Activated naive CD4-positive, alpha-beta T cell treated with anti-CD3 and anti-CD28 coated beads, Interleukin-2, amount 50 U/mL, for 24 hours (primary cell): ENCODE results near the gene CITED1.

Experiments used
- H3K27ac Mint-ChIP-seq: one replicate; pipeline ENCODE4 v1.8.0; 2021; ENCODE audit warnings: mild to moderate bottlenecking, mixed read lengths
- H3K27me3 Mint-ChIP-seq: one replicate; pipeline ENCODE4 v1.8.0; 2021; ENCODE audit warnings: mixed read lengths
- H3K36me3 Mint-ChIP-seq: one replicate; pipeline ENCODE4 v1.8.0; 2021; ENCODE audit warnings: mixed read lengths
- H3K4me1 Mint-ChIP-seq: one replicate; pipeline ENCODE4 v1.8.0; 2021; ENCODE audit warnings: mixed read lengths
- H3K4me3 Mint-ChIP-seq: one replicate; pipeline ENCODE4 v1.8.0; 2021; ENCODE audit warnings: mild to moderate bottlenecking, mixed read lengths
- H3K9me3 Mint-ChIP-seq: one replicate; pipeline ENCODE4 v1.8.0; 2021; ENCODE audit warnings: mixed read lengths

The CITED1 gene

GRCh38 chrX:72296991-72297390, 8.7 kb downstream of the CITED1 start:
- Mint-ChIP-seq H3K4me1 (no peaks in the 10 kb centered on the region), H3K9me3 (no peaks in the 10 kb centered on the region), H3K36me3 (no peaks in the 10 kb centered on the region), H3K27me3 (peaks cover 14% of the 10 kb centered on the region), H3K27ac (no peak overlapping the region), H3K4me3 (no peak overlapping the region)

- H3K27ac Mint-ChIP-seq, result no peak overlapping the region
- H3K4me1 Mint-ChIP-seq, result no peaks in the 10 kb centered on the region
- no peaks in the 10 kb centered on the region for H3K36me3 Mint-ChIP-seq
- no peak overlapping the region for H3K4me3 Mint-ChIP-seq
- peaks cover 12% of the 10 kb centered on the region for H3K27me3 Mint-ChIP-seq
- no peaks in the 10 kb centered on the region for H3K9me3 Mint-ChIP-seq
Observed at GRCh38 chrX:72295745-72296144, 10.0 kb downstream of the CITED1 start.

- Mint-ChIP-seq H3K27ac (no peak overlapping the region), H3K4me1 (no peaks in the 10 kb centered on the region), H3K4me3 (no peak overlapping the region), H3K27me3 (peaks cover 11% of the 10 kb centered on the region), H3K36me3 (no peaks in the 10 kb centered on the region), H3K9me3 (no peaks in the 10 kb centered on the region)
Observed at GRCh38 chrX:72294497-72294896, 11.2 kb downstream of the CITED1 start.

GRCh38 chrX:72282302-72282701, 23.4 kb downstream of the CITED1 start:
- H3K9me3 Mint-ChIP-seq, result no peaks in the 10 kb centered on the region
- no peak overlapping the region for H3K4me3 Mint-ChIP-seq
- no peaks in the 10 kb centered on the region for H3K4me1 Mint-ChIP-seq
- H3K27ac Mint-ChIP-seq, result no peak overlapping the region
- no peaks in the 10 kb centered on the region for H3K36me3 Mint-ChIP-seq
- no peaks in the 10 kb centered on the region for H3K27me3 Mint-ChIP-seq

- H3K36me3 Mint-ChIP-seq, result peaks cover 8% of the 10 kb centered on the region
- no peaks in the 10 kb centered on the region for H3K27me3 Mint-ChIP-seq
- no peak overlapping the region for H3K4me3 Mint-ChIP-seq
- H3K4me1 Mint-ChIP-seq, result no peaks in the 10 kb centered on the region
- no peak overlapping the region for H3K27ac Mint-ChIP-seq
- no peaks in the 10 kb centered on the region for H3K9me3 Mint-ChIP-seq
Observed at GRCh38 chrX:72280321-72280845, 25.3 kb downstream of the CITED1 start.

GRCh38 chrX:72276478-72276953, 29.2 kb downstream of the CITED1 start:
- Mint-ChIP-seq H3K36me3 (peaks cover 29% of the 10 kb centered on the region), H3K4me1 (peaks cover 35% of the 10 kb centered on the region), H3K9me3 (no peaks in the 10 kb centered on the region), H3K27me3 (no peaks in the 10 kb centered on the region), H3K27ac (peak overlapping the region; percentile 96), H3K4me3 (peak overlapping the region; percentile 93)

- H3K27ac Mint-ChIP-seq, result peak overlapping the region; percentile 76
- H3K4me3 Mint-ChIP-seq, result peak overlapping the region; percentile 93
- H3K27me3 Mint-ChIP-seq, result no peaks in the 10 kb centered on the region
- H3K9me3 Mint-ChIP-seq, result no peaks in the 10 kb centered on the region
- peaks cover 43% of the 10 kb centered on the region for H3K4me1 Mint-ChIP-seq
- H3K36me3 Mint-ChIP-seq, result peaks cover 31% of the 10 kb centered on the region
Observed at GRCh38 chrX:72274526-72274925, 31.2 kb downstream of the CITED1 start.

- Mint-ChIP-seq H3K36me3 (peaks cover 31% of the 10 kb centered on the region), H3K4me3 (peak overlapping the region; percentile 93), H3K9me3 (no peaks in the 10 kb centered on the region), H3K27me3 (no peaks in the 10 kb centered on the region), H3K4me1 (peaks cover 44% of the 10 kb centered on the region), H3K27ac (peak overlapping the region; percentile 90)
Observed at GRCh38 chrX:72273718-72274117, 32.0 kb downstream of the CITED1 start.

- Mint-ChIP-seq H3K36me3 (peaks cover 33% of the 10 kb centered on the region), H3K27ac (peak overlapping the region; percentile 82), H3K4me3 (peak overlapping the region; percentile 93)
Observed at GRCh38 chrX:72272868-72273267, 32.8 kb downstream of the CITED1 start.

GRCh38 chrX:72271812-72272211, 33.9 kb downstream of the CITED1 start:
- peaks cover 44% of the 10 kb centered on the region for H3K4me1 Mint-ChIP-seq
- H3K27me3 Mint-ChIP-seq, result no peaks in the 10 kb centered on the region
- H3K9me3 Mint-ChIP-seq, result no peaks in the 10 kb centered on the region
- peaks cover 35% of the 10 kb centered on the region for H3K36me3 Mint-ChIP-seq
- peak overlapping the region; percentile 75 for H3K4me3 Mint-ChIP-seq
- no peak overlapping the region for H3K27ac Mint-ChIP-seq

More at GRCh38 chrX:72272868-72273267, 32.8 kb downstream of the CITED1 start:
- peaks cover 44% of the 10 kb centered on the region for H3K4me1 Mint-ChIP-seq
- no peaks in the 10 kb centered on the region for H3K9me3 Mint-ChIP-seq
- H3K27me3 Mint-ChIP-seq, result no peaks in the 10 kb centered on the region

GRCh38 chrX:72271091-72271788, 34.5 kb downstream of the CITED1 start:
- no peaks in the 10 kb centered on the region for H3K27me3 Mint-ChIP-seq
- H3K4me1 Mint-ChIP-seq, result peaks cover 44% of the 10 kb centered on the region
- H3K4me3 Mint-ChIP-seq, result peak overlapping the region; percentile 75
- no peaks in the 10 kb centered on the region for H3K9me3 Mint-ChIP-seq
- peaks cover 35% of the 10 kb centered on the region for H3K36me3 Mint-ChIP-seq
- no peak overlapping the region for H3K27ac Mint-ChIP-seq

- H3K9me3 Mint-ChIP-seq, result no peaks in the 10 kb centered on the region
- no peaks in the 10 kb centered on the region for H3K27me3 Mint-ChIP-seq
- H3K4me3 Mint-ChIP-seq, result peak overlapping the region; percentile 54
- no peak overlapping the region for H3K27ac Mint-ChIP-seq
- peaks cover 27% of the 10 kb centered on the region for H3K36me3 Mint-ChIP-seq
- peaks cover 44% of the 10 kb centered on the region for H3K4me1 Mint-ChIP-seq
Observed at GRCh38 chrX:72270316-72270866, 35.3 kb downstream of the CITED1 start.

- Mint-ChIP-seq H3K9me3 (no peaks in the 10 kb centered on the region), H3K36me3 (peaks cover 22% of the 10 kb centered on the region), H3K4me1 (peaks cover 39% of the 10 kb centered on the region), H3K27me3 (no peaks in the 10 kb centered on the region), H3K27ac (peak overlapping the region; percentile 26), H3K4me3 (peak overlapping the region; percentile 64)
Observed at GRCh38 chrX:72269671-72270251, 36.0 kb downstream of the CITED1 start.

- no peak overlapping the region for H3K27ac Mint-ChIP-seq
- no peak overlapping the region for H3K4me3 Mint-ChIP-seq
- peaks cover 12% of the 10 kb centered on the region for H3K36me3 Mint-ChIP-seq
- no peaks in the 10 kb centered on the region for H3K27me3 Mint-ChIP-seq
- no peaks in the 10 kb centered on the region for H3K9me3 Mint-ChIP-seq
- H3K4me1 Mint-ChIP-seq, result peaks cover 29% of the 10 kb centered on the region
Observed at GRCh38 chrX:72268597-72269365, 36.9 kb downstream of the CITED1 start.

GRCh38 chrX:72265263-72265662, 40.5 kb downstream of the CITED1 start:
- Mint-ChIP-seq H3K27me3 (no peaks in the 10 kb centered on the region), H3K4me3 (no peak overlapping the region), H3K36me3 (peaks cover 7% of the 10 kb centered on the region), H3K9me3 (no peaks in the 10 kb centered on the region), H3K27ac (no peak overlapping the region), H3K4me1 (peaks cover 6% of the 10 kb centered on the region)
